HG03558 (cell line): Measurements from ENCODE around the gene DICER1.

Experiments used
- ATAC-seq: cut with Tn5 transposase; IDR thresholded peaks from one replicate; pipeline ENCODE4 v1.9.1; 2021; ENCODE audit warnings: moderate number of reproducible peaks; ENCODE audit not compliant: unreplicated experiment; ENCODE audit errors: extremely low read depth

DICER1 gene

DNA sequence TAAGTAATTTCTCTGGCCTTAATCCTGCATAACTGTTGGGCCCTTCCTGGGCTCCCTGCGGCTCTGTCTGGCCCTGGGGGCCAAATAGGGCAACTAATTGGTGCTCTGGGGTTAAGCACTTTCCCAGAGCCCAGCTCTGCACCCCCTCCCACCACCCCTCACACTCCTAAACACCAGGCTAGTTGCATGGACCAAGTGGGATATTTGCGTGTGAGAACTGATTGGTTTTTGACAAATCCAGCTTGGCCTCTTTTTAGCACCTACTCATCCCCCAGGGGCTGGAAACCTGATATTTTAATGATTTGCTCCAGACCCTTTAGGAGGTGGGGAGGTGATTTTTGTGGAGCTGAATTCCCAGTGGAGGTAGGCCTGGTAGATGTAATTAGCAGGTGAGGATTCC lies 91.9 kb downstream of the DICER1 start:
- no peak for ATAC-seq

DNA sequence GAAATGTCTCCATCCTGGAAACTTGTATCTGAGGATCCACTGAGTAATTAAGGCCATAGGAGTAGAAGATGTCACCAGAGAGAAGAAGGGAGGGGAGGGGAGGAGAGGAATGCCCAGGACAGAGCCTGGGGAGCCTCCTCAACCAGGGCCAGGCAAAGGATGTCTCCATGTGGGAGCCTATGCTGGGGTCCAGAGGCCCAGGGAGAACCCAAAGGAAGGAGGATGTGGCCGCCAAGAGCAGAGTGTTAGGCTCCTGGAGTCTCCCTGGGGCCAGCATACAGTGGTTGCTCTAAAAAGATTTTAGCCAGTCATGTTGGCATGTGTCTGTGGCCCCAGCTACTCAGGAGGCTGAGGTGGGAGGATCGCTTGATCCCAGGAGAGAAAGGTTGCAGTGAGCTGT lies 92.6 kb downstream of the DICER1 start:
- ATAC-seq, result no peak

DNA sequence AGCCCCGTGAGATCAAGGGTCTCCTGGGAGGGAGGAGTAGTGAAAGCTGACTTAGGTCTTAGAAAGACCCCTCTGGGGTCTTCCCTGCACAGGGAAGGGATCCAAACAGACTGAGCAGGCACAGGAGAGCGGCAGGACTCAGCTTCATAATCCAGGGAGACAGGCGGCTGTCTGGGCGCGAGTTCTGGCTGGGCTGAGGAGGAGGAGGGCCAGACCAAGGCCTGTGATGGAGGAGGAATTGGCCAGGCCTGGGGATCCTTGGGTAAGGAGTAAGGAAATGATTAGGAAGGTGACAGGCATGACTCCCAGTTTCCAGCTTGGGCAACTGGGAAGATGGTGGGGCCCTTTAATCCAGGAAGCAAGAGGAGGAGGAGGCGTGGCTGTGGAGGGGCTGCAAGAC lies 93.1 kb downstream of the DICER1 start:
- no peak for ATAC-seq

DNA sequence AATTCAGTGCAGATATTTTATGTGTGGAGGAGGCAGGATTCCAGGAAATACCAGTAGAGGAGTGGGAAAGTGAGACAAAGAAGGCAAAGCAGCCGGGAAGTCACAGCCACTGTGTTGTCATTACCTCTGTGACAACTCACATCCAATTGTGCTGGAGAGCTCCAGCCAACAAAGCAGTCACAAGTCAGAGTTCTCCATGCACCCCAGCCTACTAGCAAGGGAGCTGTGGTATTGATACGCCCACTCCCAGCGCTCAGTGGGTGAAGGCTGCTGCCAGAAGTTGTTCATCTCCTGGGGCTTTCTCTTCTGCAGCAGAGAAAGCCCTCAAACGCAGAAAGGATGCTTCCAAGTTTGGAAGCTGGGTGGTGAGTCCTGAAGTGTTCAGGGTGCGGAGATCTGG lies 93.9 kb downstream of the DICER1 start:
- ATAC-seq, result no peak

DNA sequence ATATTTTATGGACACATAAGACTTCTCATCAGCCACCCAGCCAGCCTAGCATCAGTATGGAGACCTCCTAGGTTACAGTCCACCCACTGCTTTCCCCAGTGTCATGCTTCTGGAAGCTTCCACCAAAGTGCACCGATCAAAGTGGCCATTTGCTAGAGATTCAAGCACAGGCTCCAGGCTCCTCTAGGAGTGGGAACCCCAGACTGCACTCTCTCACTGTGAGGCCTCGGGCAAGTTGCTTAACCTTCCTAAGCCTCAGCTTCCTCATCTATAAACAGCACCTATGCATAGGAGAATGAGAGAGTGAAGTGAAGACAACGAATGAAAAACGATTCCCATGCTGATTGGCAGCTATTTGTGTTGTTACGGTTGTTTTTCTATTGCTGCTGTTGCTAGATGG lies 94.4 kb downstream of the DICER1 start:
- no peak for ATAC-seq

DNA sequence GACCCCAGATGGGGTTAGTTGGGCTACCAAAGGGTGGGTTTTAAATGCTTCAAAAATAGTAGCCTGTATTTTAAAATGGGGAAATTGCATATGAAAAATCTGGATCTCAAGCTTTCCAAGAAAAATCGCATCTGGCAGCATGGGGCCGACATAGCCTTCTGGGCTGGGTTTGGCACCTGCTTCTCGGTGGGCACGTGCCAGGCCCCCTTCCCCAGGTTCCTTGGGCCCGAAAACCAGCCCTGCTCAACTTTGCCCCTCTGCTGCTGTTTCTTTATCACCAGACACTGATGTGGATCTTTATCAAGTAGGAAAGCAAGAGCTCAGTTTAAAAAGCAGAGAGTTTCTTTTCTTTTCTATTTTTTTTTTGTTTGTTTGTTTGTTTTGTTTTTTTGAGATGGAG lies 95.1 kb downstream of the DICER1 start:
- no peak for ATAC-seq

DNA sequence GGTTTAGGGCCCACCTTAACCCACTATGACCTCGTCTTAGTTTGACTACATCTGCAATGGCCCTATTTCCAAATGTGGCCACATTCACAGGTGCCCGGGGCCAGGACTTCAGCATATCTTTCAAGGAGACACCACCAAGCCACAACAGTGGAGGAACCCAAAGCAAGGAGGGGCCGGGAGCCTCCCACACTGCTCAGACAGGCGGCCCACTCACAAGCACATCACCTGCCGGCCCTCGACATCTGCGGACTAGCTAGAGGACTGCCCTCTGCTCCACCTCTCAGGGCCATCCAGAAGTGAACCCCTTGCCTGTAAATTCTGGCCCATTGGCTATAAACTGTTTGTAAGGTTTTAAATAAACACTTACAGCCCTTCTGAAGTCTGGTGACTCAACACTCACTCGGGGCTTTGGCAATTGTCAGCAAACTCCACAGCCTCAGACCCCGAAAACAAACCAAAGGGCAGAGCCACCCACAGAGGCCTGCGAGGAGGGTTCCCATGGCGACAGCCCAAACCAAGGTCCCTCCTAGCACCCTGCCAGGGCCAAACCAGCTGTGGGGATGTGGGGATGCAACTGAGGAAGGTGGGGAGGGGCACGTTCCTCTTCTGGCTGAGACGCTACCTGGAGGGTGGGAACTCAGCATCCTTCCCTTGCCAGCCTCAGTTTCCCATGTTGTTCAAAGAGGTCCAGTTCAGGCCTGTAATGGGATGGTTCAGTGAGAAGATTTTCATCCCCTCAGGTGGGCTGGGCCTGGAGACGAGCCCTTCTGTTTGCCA lies 95.8 kb downstream of the DICER1 start:
- ATAC-seq, result no peak

DNA sequence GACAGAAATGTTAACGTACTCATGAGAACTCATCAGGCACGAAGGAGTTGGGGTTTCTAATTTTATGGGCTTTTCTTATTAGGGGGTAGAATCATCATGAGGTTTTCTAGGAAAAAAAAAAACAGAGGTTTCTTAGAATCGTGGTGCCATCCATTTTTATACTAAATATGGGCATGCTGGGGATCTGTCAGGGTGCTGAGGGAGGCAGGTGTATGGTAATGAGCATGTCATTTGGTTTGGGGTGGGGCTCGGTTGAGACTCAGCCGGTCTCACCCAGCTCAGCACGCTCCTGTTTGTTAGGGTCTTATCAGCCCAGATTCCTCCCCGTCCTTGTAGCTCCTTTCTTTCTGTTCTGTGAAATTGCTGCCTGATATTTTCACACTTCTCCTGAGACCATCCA lies 98.2 kb downstream of the DICER1 start:
- ATAC-seq, result no peak

DNA sequence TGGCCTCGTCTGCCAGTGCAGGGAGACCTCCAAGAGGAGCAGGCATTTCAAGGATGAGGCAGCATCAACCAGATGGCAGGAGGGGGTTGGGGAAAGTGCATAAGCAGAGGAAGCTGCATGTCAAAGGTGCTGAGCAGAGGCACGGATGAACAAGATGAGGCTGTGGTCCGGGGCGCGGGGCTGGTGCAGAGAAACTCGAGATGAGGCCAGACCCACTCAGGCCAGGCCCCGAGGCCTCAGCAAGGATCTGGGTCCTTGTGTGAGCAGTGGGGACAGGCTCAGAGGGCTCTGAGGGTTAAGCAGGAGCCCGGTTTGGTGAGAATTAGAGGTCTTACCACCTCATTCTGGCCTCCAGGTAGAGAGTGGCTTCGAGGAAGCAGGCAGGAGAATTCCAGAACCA lies 98.8 kb downstream of the DICER1 start:
- no peak for ATAC-seq

DNA sequence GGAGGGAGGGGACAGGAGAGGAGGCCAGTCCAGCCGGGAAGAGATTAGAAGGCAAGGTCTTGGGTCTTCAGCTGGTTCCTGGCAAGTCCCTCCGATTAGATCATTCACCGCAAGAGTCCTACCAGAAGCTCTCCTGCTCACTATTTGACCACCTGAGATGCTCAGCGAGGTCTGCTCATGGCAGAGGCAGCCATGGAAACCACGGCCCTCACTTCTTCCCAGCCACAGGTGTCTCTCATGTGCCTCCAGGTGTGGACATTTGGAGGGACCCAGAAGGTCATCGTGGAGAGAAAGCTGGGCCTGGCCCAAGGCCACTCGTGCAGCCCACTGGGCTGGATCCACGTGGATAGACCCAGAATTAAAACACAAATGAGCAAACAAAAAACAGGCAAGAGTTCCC lies 99.5 kb downstream of the DICER1 start:
- no peak for ATAC-seq

DNA sequence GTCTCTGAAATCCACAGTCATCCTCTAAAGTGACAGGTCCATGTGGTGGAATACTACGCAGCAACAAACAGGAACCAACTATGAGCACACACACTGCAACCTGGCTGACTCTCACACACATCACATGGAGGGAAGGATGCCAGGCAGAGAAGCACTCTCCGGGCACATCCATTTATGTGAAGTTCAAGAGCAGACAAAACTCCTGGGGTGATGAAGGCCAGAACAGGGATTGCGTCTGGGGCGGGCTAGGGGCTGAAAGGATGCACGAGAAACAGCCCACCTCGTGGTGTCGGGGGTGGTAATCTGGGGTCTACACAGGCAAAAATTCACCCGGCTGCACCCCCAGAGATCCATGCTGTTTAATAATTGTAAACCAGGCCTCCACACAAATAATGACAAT lies 100.2 kb downstream of the DICER1 start:
- ATAC-seq, result no peak

DNA sequence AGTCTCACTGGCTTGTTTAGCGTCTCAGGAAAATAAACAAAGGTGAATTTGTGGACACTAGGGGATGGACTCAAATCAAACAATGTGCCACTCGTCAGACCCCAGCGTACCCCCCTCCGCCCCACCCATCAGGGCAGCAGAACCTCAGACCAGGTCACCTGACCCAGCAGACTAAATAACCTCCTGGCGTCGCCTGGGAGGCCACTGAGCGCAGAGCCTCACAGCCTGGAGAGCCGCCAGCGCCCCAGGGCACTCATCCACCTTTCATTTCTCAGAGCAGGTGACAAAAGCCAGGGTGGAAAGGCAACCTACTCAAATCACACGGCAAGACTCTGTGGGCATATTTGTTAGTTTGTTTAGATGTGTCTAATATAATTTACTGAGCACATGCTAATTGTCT lies 100.9 kb downstream of the DICER1 start:
- ATAC-seq, result no peak

DNA sequence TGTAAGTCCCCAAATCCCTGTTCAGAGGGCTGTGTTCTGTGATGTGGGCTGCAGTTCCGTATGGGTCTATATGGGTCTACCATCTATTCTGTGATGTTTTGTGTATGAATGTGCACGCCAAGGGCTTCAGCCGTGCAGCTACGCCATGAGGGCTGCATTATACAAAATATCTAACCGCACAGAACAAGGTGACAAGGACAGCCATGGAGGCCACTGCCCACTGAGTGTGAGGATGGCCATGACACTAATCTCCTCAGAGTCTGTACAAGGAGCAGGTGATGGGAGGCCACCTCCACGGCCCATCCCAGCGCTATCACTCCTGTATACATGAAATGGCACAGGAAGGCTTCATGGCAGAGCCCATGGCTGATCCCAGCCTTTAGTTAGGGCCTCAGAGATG lies 102.0 kb downstream of the DICER1 start:
- ATAC-seq, result no peak

DNA sequence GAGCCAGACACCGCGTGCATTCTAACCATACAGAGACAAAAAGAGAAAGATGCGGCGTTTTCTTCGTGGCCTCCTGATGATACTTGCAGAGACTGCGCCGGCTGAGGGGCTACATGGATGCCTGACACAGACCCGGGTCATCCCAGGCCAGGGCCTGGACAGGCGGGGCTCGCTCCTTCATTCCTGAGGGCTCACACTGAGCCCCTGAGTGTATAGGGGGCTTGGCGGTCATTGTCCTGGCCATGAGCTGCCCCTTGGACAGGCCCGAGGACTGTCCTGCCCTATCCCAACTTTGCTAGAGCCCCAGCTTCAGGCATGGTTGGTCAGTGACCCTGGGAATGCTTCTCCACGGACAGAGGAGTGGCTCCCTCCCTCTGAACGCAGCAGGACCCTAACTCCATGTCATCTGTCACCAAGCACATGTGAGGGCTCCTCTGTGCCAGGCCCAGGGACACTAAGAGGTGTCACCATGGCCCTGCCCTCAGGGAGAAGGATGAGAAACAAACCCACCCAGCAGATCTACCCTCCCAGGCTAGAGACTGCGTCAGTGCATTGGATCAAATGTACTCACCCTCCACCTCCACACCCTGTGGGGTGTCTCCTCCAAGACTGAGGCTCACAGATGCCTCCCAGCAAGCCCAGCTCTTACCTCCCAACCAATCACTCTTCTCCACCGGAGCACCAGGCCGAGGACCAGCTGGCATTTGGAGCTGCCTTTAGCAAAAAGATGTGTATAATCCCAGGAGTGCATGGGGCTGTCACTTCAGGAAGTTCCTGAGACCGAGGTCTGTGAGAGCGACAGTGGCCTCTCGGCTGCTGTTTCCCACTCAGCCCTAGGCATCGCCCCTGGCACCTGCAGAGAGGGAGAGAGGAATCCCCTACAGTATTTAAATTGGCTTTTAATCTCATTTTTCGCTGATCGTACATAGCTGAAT lies 102.7 kb downstream of the DICER1 start:
- no peak for ATAC-seq

DNA sequence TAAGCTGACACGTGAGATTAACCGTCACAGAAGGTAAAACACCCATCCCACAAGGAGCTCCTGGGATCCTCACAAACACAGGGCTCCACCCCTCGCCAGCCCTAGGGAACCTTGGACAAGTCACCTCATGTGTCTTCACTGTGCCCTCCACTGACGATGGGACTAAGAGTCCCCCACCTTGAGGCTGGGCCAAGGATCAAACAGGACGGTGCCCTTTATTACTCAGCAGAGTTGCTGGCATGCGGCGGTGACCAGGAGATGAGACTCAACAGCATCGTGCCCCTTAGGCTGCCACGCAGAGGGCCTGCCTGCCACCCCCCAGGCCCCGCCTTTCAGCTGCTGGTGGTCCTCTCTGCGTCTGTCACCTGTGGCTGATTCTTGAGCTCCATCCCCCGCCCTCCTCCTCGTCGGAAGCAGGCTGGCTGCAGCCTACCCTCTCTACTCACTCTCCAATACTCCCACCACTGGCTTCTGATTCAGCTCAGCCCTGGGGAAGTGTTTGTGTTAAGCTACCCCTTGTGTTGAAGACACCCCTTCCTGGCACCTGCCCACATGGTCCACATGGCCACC lies 105.2 kb downstream of the DICER1 start:
- ATAC-seq, result no peak

DNA sequence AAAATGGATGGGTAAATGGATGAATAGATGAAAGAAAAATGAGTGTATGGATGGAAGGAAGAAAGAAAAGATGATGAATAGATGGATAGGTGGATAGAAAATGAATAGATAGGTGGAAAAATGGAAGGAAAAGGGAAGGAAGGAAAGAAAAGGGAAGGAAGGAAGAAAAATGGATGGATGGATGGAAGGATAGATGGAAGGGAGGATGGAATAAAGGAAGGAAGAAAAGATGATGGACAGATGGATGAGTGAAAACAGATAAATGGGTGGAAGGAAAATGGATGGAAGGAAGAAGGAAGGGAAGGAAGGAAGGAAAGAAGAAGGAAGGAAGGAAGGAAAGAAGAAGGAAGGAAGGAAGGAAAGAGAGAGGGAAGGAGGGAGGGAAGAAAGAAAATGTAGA lies 107.4 kb downstream of the DICER1 start:
- ATAC-seq, result no peak

DNA sequence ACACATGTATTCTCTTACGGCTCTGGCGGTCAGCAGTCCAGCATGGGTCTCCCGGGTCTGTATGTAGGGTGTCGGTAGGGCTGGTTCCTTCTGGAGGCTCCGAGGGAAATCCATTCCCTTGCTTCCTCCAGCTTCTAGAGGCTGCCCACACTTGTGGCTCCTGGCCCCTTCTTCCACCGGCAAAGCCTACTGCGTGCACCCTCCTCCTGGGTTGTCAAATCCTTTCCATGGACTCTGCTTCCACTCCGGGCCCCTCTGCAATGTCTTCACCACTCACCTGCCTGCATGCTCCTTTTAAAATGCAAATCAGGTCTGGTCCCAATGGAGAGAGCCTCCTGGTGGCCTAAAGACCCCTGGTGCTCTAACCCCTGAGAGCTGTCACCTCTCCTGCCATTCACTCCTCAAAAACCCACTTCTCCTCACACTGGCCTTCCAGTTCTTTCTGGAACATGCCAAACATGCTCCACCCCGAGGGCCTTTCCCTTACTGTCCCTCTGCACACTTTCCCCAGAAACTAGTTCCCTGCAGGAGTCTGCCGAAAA lies 108.5 kb downstream of the DICER1 start:
- ATAC-seq, result no peak

DNA sequence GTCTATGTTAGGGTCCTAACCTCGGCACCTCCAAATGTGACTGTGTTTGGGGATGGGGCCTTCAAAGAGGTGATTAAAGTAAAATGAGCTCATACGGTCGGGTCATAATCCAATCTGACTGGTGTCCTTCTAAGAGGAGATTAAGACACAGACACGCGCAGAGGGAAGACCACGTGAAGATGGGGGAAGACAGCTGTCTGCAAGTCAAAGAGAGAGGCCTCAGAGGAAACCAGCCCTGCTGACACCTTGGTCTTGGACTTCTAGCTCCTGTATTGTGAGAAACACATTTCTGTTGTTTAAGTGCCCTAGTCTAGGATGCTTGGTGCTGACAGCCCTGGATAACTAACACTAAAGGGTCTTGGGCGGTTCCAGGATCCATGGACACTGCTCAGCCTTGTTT lies 109.6 kb downstream of the DICER1 start:
- no peak for ATAC-seq

DNA sequence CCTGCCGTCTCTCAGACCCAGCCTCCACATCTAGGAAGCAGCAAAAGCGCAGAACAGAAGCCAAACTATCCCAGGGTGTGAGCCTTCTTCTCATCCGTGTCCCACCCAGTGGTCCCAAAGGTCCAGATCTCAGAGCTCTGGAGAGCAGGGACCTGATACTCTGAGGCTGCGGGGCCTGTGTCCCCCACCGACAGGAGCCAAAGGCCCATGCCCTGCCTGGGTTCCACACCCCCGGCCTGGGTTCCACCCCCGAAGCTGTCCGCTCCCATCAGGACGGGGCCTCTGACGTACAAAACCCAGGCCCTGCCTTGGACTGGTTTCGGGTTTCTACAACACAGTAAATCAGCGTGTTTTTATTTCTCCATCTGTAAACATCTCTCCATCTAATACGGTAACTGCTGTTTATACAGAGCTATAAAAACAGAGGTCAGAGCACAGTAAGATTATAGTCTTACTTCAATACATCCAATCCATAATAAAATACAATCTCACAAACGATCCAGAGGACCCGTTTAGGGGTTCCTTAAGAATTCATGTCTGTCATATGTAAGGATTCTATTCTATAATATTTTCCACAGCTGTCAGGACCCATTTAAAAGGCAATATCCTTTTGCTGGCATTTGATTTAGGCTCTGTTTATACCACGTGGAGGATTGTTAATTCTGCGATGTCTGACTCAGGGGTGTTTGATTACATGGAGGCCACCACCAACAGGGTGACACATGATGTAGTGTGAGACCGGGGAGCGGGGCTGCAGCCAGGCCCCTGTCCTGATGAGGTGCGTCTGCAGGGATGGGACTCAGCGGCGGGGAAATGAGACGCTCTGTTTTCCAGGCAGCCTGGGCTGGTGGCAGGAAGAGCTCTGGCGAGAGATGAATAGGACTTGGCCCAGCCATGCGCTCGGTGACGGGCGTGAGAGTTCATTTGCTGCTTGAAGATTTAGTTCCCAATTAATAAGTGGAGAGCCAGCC lies 110.3 kb downstream of the DICER1 start:
- ATAC-seq, result no peak
